ENCODE results near the gene RARA. TPM values are rescaled to one million over a fixed set of nuclear protein-coding genes. Genes with fewer than 3 reads are reported as not detected.

The RARA gene
- total RNA-seq, 4 donors from 2014 or later, result 19.4 to 32.1 (median 28.3) TPM

DNA sequence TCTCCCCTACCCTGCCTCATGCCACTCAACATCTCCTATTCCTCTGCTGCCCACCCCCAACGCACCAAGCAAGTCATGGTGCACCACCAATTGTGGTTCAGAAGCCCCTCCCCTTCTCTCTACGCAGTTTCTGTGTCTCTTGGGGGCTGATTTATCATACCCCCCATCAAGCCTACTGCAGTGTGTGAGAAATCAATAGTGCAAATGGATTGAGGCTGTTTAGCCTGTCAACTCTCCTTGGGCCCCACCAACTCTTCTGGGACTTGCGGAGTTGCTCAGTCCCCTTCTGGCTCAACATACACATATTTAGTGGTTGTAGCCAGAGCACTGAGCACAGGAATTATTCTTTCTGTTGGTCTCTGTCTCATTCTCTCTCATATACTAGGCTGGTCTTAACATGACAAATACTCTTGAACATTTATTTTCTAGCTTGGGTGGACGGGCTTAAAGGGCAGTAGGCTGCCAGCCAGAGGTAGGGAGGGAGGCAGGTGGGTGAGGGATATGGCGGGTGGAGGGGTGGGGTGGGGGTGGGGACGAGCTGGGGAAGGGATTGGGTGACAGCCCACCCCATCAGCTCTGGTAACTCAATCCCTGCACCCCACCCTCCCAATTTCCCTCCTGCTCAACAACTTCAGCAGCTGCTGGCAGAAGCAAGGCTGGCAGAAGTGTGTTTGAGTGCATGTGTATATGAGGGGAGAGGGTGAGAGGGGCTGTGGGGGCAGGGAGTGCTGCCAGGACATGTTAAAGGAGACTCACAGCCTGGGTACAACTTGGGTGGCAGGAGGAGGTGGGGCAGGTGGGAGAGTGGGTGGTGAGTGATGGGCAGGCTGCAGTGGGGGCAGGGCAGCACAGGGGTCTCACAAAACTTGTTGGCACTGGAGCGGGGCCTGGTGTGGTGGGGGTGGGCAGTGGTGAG, 4.9 kb downstream of the RARA start:
- Histone ChIP-seq H3K9me3 (no peaks in the 10 kb centered on the region), H3K4me1 (peaks cover 94% of the 10 kb centered on the region), H3K4me3 (no peak overlapping the region), H3K36me3 (no peaks in the 10 kb centered on the region), H3K27ac (peak overlapping the region; percentile 48), H3K27me3 (no peaks in the 10 kb centered on the region)
- peak in 1 of 2 donors; percentile 44 for DNase-seq (ENCODE audit: low spot score in 2 of 2)
- 55% methylated on average over 7 of the region's 7 CpGs for WGBS
- TF ChIP-seq POLR2A (IDR thresholded peaks at IDR 0.05) (no peak), POLR2AphosphoS5 (IDR thresholded peaks at IDR 0.05) (no peak), EP300 (IDR thresholded peaks at IDR 0.05) (no peak)
- TF ChIP-seq, protein P1, sequence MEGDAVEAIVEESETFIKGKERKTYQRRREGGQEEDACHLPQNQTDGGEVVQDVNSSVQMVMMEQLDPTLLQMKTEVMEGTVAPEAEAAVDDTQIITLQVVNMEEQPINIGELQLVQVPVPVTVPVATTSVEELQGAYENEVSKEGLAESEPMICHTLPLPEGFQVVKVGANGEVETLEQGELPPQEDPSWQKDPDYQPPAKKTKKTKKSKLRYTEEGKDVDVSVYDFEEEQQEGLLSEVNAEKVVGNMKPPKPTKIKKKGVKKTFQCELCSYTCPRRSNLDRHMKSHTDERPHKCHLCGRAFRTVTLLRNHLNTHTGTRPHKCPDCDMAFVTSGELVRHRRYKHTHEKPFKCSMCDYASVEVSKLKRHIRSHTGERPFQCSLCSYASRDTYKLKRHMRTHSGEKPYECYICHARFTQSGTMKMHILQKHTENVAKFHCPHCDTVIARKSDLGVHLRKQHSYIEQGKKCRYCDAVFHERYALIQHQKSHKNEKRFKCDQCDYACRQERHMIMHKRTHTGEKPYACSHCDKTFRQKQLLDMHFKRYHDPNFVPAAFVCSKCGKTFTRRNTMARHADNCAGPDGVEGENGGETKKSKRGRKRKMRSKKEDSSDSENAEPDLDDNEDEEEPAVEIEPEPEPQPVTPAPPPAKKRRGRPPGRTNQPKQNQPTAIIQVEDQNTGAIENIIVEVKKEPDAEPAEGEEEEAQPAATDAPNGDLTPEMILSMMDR (IDR thresholded peaks at IDR 0.05), result no peak

DNA sequence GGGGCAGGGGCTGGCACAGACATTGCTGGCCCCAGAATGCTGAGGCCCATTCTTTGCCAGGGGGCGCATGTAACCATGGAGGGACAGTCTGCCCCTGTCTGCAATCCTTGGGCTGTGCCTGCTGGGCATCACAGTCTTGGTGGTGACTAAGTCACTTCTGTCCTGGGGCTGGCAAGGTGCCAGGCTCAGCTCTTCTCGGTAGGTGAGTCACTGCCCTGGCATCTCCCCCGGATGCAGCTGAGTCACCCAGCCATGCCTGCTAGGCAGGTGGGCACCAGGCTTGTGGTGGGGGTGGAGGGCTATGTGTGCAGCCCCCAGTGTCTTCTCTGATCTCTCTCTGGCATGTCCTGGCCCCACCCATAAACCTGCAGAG, 5.6 kb downstream of the RARA start:
- Histone ChIP-seq H3K27me3 (no peaks in the 10 kb centered on the region), H3K4me1 (peaks cover 94% of the 10 kb centered on the region), H3K9me3 (no peaks in the 10 kb centered on the region), H3K36me3 (no peaks in the 10 kb centered on the region), H3K4me3 (no peak overlapping the region), H3K27ac (peak overlapping the region; percentile 48)
- WGBS, result 17% methylated on average over 3 of the region's 3 CpGs
- peak; percentile 93 to 95 for DNase-seq (ENCODE audit: low spot score in 2 of 2)
- no peak for TF ChIP-seq EP300 (IDR thresholded peaks at IDR 0.05)
- peak; percentile 37 to 89 (median 68) for TF ChIP-seq POLR2AphosphoS5 (IDR thresholded peaks at IDR 0.05)
- TF ChIP-seq, protein P1 (IDR thresholded peaks at IDR 0.05), result no peak
- TF ChIP-seq POLR2A (IDR thresholded peaks at IDR 0.05), result no peak

DNA sequence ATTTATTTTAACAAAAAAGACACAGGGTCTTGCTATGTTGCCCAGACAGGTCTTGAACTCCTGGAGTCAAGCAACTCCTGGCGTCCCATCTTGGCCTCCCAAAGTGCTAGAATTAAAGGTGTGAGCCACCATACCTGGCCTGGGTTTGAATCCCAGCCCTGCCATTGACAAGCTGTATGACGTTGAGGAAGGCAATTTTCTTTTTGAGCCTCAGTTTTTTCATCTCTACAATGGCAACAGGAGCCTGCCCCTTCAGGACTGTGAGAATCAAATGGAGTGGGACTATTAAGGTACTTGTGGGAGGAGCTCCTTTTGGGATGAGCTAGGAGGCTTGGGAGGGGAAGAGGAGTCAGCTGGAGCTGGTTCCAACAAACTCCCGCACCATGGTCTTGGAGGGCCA, 6.2 kb downstream of the RARA start:
- Histone ChIP-seq H3K27ac (peak overlapping the region; percentile 48), H3K27me3 (no peaks in the 10 kb centered on the region), H3K36me3 (no peaks in the 10 kb centered on the region), H3K4me3 (no peak overlapping the region), H3K9me3 (no peaks in the 10 kb centered on the region), H3K4me1 (peaks cover 94% of the 10 kb centered on the region)
- 85% methylated on average over 3 of the region's 3 CpGs for WGBS
- DNase-seq (ENCODE audit: low spot score in 2 of 2), result peak; percentile 20 to 31
- TF ChIP-seq EP300 (IDR thresholded peaks at IDR 0.05) (no peak), POLR2A (IDR thresholded peaks at IDR 0.05) (no peak)

DNA sequence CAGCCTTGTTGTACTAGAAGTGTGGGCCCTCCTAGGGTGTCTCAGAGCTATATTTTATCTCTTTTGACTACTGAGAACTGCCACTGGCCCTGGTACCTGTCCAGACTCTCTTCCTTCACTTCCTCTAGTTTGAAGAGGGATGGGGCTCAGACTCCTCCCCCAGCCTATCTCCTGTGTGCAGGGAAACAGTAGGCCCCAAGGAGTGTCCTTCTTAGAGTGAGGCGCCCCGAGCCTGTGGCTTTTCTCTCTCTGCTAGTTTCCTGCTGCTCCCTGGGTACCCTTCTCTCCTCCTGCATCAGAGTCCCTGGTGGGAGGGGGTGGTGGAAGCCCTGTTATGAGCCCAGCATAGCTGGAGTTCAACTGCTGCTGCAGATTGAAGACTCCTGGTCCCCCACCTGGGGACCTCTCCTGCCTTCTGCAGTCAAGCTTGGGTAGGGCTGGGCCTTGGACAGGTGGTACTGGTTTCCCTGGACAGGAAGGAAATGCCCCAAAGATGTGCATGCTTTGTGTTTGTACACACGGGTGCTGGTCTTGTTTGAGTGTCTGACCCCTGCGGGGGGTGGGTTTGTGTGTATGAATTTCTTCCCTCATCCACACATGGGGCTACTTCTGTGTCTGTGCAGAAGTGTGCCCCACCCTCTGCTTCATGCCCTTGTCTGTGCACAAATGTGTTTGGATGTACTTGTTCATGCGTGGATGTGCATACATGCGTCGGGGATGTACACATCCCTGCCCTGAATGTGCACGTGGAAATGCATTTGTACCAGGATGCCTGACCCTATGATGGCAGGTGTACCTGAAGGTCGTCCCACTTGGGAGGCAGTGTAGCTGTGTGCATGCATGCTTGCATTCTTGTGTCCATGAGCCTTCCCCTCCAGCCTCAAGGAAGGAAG, 6.9 kb downstream of the RARA start:
- peak; percentile 60 to 66 for DNase-seq (ENCODE audit: low spot score in 2 of 2)
- 54% methylated on average over 9 of the region's 9 CpGs for WGBS
- TF ChIP-seq POLR2AphosphoS5 (IDR thresholded peaks at IDR 0.05), result no peak
- TF ChIP-seq, protein P1 (IDR thresholded peaks at IDR 0.05), result no peak
- TF ChIP-seq POLR2A (IDR thresholded peaks at IDR 0.05), result no peak
- TF ChIP-seq EP300 (IDR thresholded peaks at IDR 0.05), result no peak
- Histone ChIP-seq H3K4me3 (peak overlapping the region; percentile 95), H3K4me1 (peaks cover 94% of the 10 kb centered on the region), H3K27ac (peak overlapping the region; percentile 96), H3K27me3 (no peaks in the 10 kb centered on the region), H3K36me3 (no peaks in the 10 kb centered on the region), H3K9me3 (no peaks in the 10 kb centered on the region)

DNA sequence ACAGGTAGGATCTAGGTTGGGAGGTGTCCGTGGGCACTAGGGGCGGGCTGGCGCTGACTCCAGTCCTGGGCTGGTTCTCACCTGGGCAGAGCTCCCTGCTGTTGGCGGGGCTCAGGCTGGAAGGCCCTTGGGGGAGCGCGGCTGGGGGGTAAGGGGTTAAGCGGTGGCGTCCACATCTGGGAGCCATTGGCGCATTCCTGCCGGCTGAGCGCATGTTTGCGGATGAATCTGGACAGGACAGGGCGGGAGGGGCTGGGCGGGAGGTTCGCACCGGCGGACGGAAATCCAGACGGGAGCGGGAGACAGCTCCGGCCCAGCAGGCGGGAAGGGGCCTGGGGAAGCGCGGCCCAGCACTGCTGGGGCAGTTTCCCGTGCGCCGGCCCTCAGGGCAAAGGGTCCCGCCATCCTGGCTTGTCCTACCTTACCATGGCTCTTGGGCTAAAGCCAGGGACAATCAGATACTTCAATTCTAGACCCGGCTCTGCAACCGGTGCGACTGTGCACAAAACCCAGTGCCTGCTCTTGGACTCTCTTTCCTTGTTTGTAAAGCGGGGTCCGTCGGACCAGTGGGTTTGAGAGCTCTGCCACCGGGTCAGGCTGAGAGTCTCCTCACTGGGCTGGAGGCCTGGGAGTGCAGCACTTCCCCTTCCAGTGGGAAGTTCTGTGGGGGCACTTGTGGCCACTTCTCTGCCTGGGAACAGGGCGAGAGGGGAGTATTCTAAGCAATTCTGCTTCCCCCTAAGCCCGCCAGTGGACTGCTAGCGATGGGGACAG, 7.8 kb downstream of the RARA start:
- 22% methylated on average over 14 of the region's 38 CpGs for WGBS
- TF ChIP-seq EP300 (IDR thresholded peaks at IDR 0.05), result no peak
- TF ChIP-seq, protein P1 (IDR thresholded peaks at IDR 0.05), result no peak
- no peak for TF ChIP-seq POLR2AphosphoS5 (IDR thresholded peaks at IDR 0.05)
- no peak for TF ChIP-seq POLR2A (IDR thresholded peaks at IDR 0.05)
- H3K9me3 ChIP-seq, result no peaks in the 10 kb centered on the region
- no peaks in the 10 kb centered on the region for H3K27me3 ChIP-seq
- no peaks in the 10 kb centered on the region for H3K36me3 ChIP-seq
- DNase-seq (ENCODE audit: low spot score in 2 of 2), result peak; percentile 87 to 89
- peak overlapping the region; percentile 95 for H3K4me3 ChIP-seq
- H3K27ac ChIP-seq, result peak overlapping the region; percentile 96
- peaks cover 94% of the 10 kb centered on the region for H3K4me1 ChIP-seq

All from suprapubic skin (tissue), 4 donors.